Keratinocyte (primary cell): ENCODE data around the gene GALNT14. TPM values are rescaled to one million over a fixed set of nuclear protein-coding genes. Genes with fewer than 3 reads are reported as not detected.

Source experiments
- DNase-seq: peaks from one replicate; pipeline ENCODE4 v3.0.0-alpha.2; 2011; ENCODE audit warnings: low read depth, missing footprints, low spot score
- FAIRE-seq: peaks from 2 replicates; lab custom pipeline; 2011; peaks lifted over from hg19 to GRCh38; lab: Jason Lieb, UNC
- H2AFZ ChIP-seq: 2 replicates; pipeline ENCODE4 v1.6.0; 2012; ENCODE audit warnings: low read length, control low read depth, inconsistent platforms; ENCODE audit not compliant: control insufficient read depth
- H3K27ac ChIP-seq: 2 replicates; pipeline ENCODE4 v1.5.1; 2011; ENCODE audit warnings: low read length; ENCODE audit not compliant: control insufficient read depth, insufficient read depth
- H3K27me3 ChIP-seq: 3 replicates; pipeline ENCODE4 v1.6.0; 2011; ENCODE audit warnings: low read length; ENCODE audit not compliant: control insufficient read depth, insufficient read depth; ENCODE audit errors: extremely low read depth
- H3K36me3 ChIP-seq, 2 experiments: 2 replicates in 1 of 2; 3 replicates in 1 of 2; pipeline ENCODE4 v1.5.1; 2011; ENCODE audit warnings: low read length in 2 of 2, mild to moderate bottlenecking in 1 of 2; ENCODE audit not compliant: control insufficient read depth in 2 of 2, insufficient read depth in 2 of 2; ENCODE audit errors: extremely low read depth in 1 of 2
- H3K4me1 ChIP-seq: 3 replicates; pipeline ENCODE4 v1.5.1; 2011; ENCODE audit warnings: low read length; ENCODE audit not compliant: control insufficient read depth, insufficient read depth; ENCODE audit errors: extremely low read depth
- H3K4me2 ChIP-seq: 3 replicates; pipeline ENCODE4 v1.6.0; 2011; ENCODE audit warnings: low read depth, low read length; ENCODE audit not compliant: control insufficient read depth, insufficient read depth; ENCODE audit errors: extremely low read depth
- H3K4me3 ChIP-seq, 3 experiments: fragments of 200-600 bp in 1 of 3; sonication (generic) in 1 of 3; 2 replicates in 2 of 3; 3 replicates in 1 of 3; pipeline ENCODE4 v1.5.1; 2011 to 2016; ENCODE audit warnings: low read length in 3 of 3, mild to moderate bottlenecking in 3 of 3, control low read depth in 2 of 3, inconsistent platforms in 1 of 3, low read depth in 1 of 3, mixed read lengths in 1 of 3, mixed run types in 1 of 3, moderate library complexity in 1 of 3; ENCODE audit not compliant: control insufficient read depth in 2 of 3, insufficient read depth in 2 of 3; ENCODE audit errors: extremely low read depth in 1 of 3
- H3K79me2 ChIP-seq: 2 replicates; pipeline ENCODE4 v1.6.0; 2012; ENCODE audit warnings: low read length; ENCODE audit not compliant: control insufficient read depth, insufficient read depth
- H3K9ac ChIP-seq: 3 replicates; pipeline ENCODE4 v1.6.0; 2011; ENCODE audit warnings: low read length; ENCODE audit not compliant: control insufficient read depth, insufficient read depth; ENCODE audit errors: extremely low read depth
- H3K9me1 ChIP-seq: 3 replicates; pipeline ENCODE4 v1.6.0; 2011; ENCODE audit warnings: low read length; ENCODE audit not compliant: control insufficient read depth, insufficient read depth; ENCODE audit errors: extremely low read depth
- H3K9me3 ChIP-seq: 2 replicates; pipeline ENCODE4 v1.5.1; 2012; ENCODE audit warnings: low read depth, low read length; ENCODE audit not compliant: control insufficient read depth
- H4K20me1 ChIP-seq: 3 replicates; pipeline ENCODE4 v1.6.0; 2011; ENCODE audit warnings: low read length; ENCODE audit not compliant: control insufficient read depth, insufficient read depth; ENCODE audit errors: extremely low read depth
- EZH2 ChIP-seq: IDR thresholded peaks from one replicate; pipeline ENCODE4 v1.6.1; 2012; ENCODE audit warnings: inconsistent platforms, mild to moderate bottlenecking, low read length, moderate library complexity
- dilution Hi-C: fragments of 300-500 bp; cut with MboI; formaldehyde crosslinking; loops from one replicate; pipeline ENCODE4 v1.7.0; 2020; ENCODE audit warnings: low sequenced_read_pairs; ENCODE audit not compliant: extremely low pct_ligation_motif_present
- polyA plus RNA-seq, 5 experiments: library from polyadenylated mRNA; depleted of rRNA in 3 of 5; stranded (reverse) in 3 of 5; stranded (forward) in 1 of 5; unstranded in 1 of 5; fragments of >200 nt; gene quantifications; 1 replicate in 1 of 5; 2 replicates in 3 of 5; 3 replicates in 1 of 5; pipeline versions ENCODE4 v1.2.1 to v1.2.3, GENCODE V29; 2011 to 2012; ENCODE audit warnings: missing spikeins in 2 of 5, low read depth in 1 of 5, low replicate concordance in 1 of 5
- TF ChIP-seq, protein P1 (sequence below), 3 experiments: IDR thresholded peaks in 1 of 3; conservative IDR thresholded peaks in 1 of 3; optimal IDR thresholded peaks in 1 of 3; 2 replicates in 2 of 3; 3 replicates in 1 of 3; pipeline versions ENCODE3 to v1.5.1; 2011; ENCODE audit warnings: low read length in 3 of 3, mild to moderate bottlenecking in 3 of 3, moderate library complexity in 2 of 3, control low read depth in 1 of 3, inconsistent platforms in 1 of 3; ENCODE audit not compliant: insufficient read depth in 2 of 3; ENCODE audit errors: extremely low read depth in 1 of 3

The GALNT14 gene
- polyA plus RNA-seq, 1 donor (not counting 4 experiments of a cell fraction or from before 2014, with no cell fraction given): 27.4 TPM

DNA sequence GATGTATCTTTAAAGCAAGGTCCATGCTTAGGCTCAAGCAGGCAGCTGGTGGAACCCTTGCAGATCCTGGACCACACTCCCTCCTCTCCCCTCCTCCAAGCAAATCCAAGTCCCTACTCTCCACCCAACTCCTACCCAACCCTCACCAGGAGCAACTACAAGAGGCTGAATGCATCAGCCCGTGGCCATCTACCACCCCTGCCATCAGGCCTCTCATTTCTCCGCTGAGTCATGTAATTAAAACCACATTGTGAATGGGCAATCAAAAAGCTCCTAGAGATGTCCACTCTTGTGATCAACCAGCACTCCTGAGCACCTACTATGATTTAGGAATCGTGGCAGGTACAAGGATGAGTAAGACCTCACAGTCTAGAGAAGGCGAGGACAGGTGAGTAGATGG lies 188.8 kb downstream of the GALNT14 start:
- Histone ChIP-seq H2AFZ (no peak overlapping the region), H3K4me1 (no peaks in the 10 kb centered on the region), H3K4me3 (no peak overlapping the region), H3K36me3 (peaks cover 0 to 7% of the 10 kb centered on the region in 2 experiments), H3K9me1 (no peaks in the 10 kb centered on the region), H4K20me1 (no peaks in the 10 kb centered on the region), H3K79me2 (no peaks in the 10 kb centered on the region), H3K27me3 (no peaks in the 10 kb centered on the region), H3K27ac (no peak overlapping the region), H3K9me3 (no peaks in the 10 kb centered on the region), H3K4me2 (no peak overlapping the region), H3K9ac (no peak overlapping the region)
- no peak for TF ChIP-seq EZH2
- TF ChIP-seq, protein P1, sequence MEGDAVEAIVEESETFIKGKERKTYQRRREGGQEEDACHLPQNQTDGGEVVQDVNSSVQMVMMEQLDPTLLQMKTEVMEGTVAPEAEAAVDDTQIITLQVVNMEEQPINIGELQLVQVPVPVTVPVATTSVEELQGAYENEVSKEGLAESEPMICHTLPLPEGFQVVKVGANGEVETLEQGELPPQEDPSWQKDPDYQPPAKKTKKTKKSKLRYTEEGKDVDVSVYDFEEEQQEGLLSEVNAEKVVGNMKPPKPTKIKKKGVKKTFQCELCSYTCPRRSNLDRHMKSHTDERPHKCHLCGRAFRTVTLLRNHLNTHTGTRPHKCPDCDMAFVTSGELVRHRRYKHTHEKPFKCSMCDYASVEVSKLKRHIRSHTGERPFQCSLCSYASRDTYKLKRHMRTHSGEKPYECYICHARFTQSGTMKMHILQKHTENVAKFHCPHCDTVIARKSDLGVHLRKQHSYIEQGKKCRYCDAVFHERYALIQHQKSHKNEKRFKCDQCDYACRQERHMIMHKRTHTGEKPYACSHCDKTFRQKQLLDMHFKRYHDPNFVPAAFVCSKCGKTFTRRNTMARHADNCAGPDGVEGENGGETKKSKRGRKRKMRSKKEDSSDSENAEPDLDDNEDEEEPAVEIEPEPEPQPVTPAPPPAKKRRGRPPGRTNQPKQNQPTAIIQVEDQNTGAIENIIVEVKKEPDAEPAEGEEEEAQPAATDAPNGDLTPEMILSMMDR (optimal IDR thresholded peaks at IDR 0.05 in 1 of 3, IDR thresholded peaks at IDR 0.05 in 1 of 3, conservative IDR thresholded peaks at IDR 0.05 in 1 of 3; ENCODE audit: extremely low read depth in 1 of 3, insufficient read depth in 2 of 3, low read length in 3 of 3): no peak
- dilution Hi-C loops: no loop called here
- FAIRE-seq (no peak), DNase-seq (no peak)

- DNase-seq: no peak
- H2AFZ ChIP-seq: no peak overlapping the region
- TF ChIP-seq EZH2: no peak
- TF ChIP-seq, protein P1 (optimal IDR thresholded peaks at IDR 0.05 in 1 of 3, IDR thresholded peaks at IDR 0.05 in 1 of 3, conservative IDR thresholded peaks at IDR 0.05 in 1 of 3; ENCODE audit: extremely low read depth in 1 of 3, insufficient read depth in 2 of 3, low read length in 3 of 3): no peak
- no peaks in the 10 kb centered on the region for H4K20me1 ChIP-seq
- H3K36me3 ChIP-seq: peaks cover 0 to 7% of the 10 kb centered on the region in 2 experiments
- no peaks in the 10 kb centered on the region for H3K4me1 ChIP-seq
- no peak overlapping the region for H3K9ac ChIP-seq
- dilution Hi-C loops: no loop called here
- no peaks in the 10 kb centered on the region for H3K9me3 ChIP-seq
- H3K27ac ChIP-seq: no peak overlapping the region
- H3K27me3 ChIP-seq: no peaks in the 10 kb centered on the region
- H3K4me2 ChIP-seq: no peak overlapping the region
- H3K9me1 ChIP-seq: no peaks in the 10 kb centered on the region
- no peaks in the 10 kb centered on the region for H3K79me2 ChIP-seq
- H3K4me3 ChIP-seq: no peak overlapping the region
- FAIRE-seq: no peak
These were observed 189.4 kb downstream of the GALNT14 start for GRCh38 chr2:30948857-30949256.
